ENCODE data around the gene CELA2B.
"Not testable (repeated sequence)": the region's sequence is repeated elsewhere in the genome, so short reads cannot be mapped to it uniquely, and the experiment has no call there.

CELA2B gene

GRCh38 chr1:15469361-15469760 lies 6.5 kb upstream of the CELA2B start:
- no peak for DNase-seq (ENCODE audit: low read depth)

- DNase-seq (ENCODE audit: low read depth): not testable (repeated sequence)
Observed at GRCh38 chr1:15469821-15470448, 6.0 kb upstream of the CELA2B start.

GRCh38 chr1:15471067-15471466 lies 4.8 kb upstream of the CELA2B start:
- DNase-seq (ENCODE audit: low read depth): not testable (repeated sequence)

GRCh38 chr1:15471723-15472122 lies 4.2 kb upstream of the CELA2B start:
- not testable (repeated sequence) for DNase-seq (ENCODE audit: low read depth)

GRCh38 chr1:15472587-15472986 lies 3.3 kb upstream of the CELA2B start:
- no peak for DNase-seq (ENCODE audit: low read depth)

- no peak for DNase-seq (ENCODE audit: low read depth)
Observed at GRCh38 chr1:15476927-15477326, 1.0 kb downstream of the CELA2B start.

GRCh38 chr1:15477646-15478212 lies 1.8 kb downstream of the CELA2B start:
- DNase-seq (ENCODE audit: low read depth): no peak

- no peak for DNase-seq (ENCODE audit: low read depth)
Observed at GRCh38 chr1:15479654-15480347, 3.9 kb downstream of the CELA2B start.

- not testable (repeated sequence) for DNase-seq (ENCODE audit: low read depth)
Observed at GRCh38 chr1:15482455-15482854, 6.6 kb downstream of the CELA2B start.

- not testable (repeated sequence) for DNase-seq (ENCODE audit: low read depth)
Observed at GRCh38 chr1:15482983-15483543, 7.2 kb downstream of the CELA2B start.

GRCh38 chr1:15483971-15484370 lies 8.1 kb downstream of the CELA2B start:
- no peak for DNase-seq (ENCODE audit: low read depth)

- not testable (repeated sequence) for DNase-seq (ENCODE audit: low read depth)
Observed at GRCh38 chr1:15484443-15484842, 8.5 kb downstream of the CELA2B start.

- no peak for DNase-seq (ENCODE audit: low read depth)
Observed at GRCh38 chr1:15485636-15486035, 9.7 kb downstream of the CELA2B start.

GRCh38 chr1:15486844-15487610 lies 11.1 kb downstream of the CELA2B start:
- not testable (repeated sequence) for DNase-seq (ENCODE audit: low read depth)

GRCh38 chr1:15488371-15488770 lies 12.5 kb downstream of the CELA2B start:
- no peak for DNase-seq (ENCODE audit: low read depth)

- no peak for DNase-seq (ENCODE audit: low read depth)
Observed at GRCh38 chr1:15489052-15489736, 13.3 kb downstream of the CELA2B start.

- not testable (repeated sequence) for DNase-seq (ENCODE audit: low read depth)
Observed at GRCh38 chr1:15491010-15491409, 15.1 kb downstream of the CELA2B start.

GRCh38 chr1:15492596-15492995 lies 16.7 kb downstream of the CELA2B start:
- no peak for DNase-seq (ENCODE audit: low read depth)

GRCh38 chr1:15493869-15494390 lies 18.0 kb downstream of the CELA2B start:
- DNase-seq (ENCODE audit: low read depth): no peak

GRCh38 chr1:15500184-15501178 lies 24.6 kb downstream of the CELA2B start:
- DNase-seq (ENCODE audit: low read depth): no peak
